ENCODE measurements around the gene MED26. TPM values are rescaled to one million over a fixed set of nuclear protein-coding genes. Genes with fewer than 3 reads are reported as not detected.
A peak's percentile ranks its signal among the peaks of the same experiment; 100 is the strongest.

Gene MED26
- total and polyA plus RNA-seq, 2 experiments from 2014 or later, result 9.1 to 14.2 TPM

DNA sequence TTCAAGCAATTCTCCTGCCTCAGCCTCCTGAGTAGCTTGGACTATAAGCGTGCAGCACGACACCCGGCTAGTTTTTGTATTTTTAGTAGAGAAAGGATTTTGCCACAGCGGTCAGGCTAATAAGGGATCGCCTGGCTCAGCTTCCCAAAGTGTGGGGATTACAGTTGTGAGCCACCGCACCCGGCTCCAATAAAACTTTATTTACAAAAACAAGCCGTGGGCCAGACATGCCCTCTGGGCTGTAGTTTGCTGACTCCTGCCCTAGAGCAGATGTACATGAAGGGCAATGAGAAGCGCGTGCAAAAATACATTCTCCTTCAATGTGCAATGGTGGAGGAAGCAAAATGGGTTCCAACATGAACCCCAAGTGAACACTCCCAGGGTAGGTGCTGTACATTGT, 13.7 kb upstream of the MED26 start:
- DNase-seq (ENCODE audit: low read depth in 1 of 2, low spot score in 1 of 2), result no peak
- Histone ChIP-seq H3K4me3 (no peak overlapping the region), H3K36me3 (peaks cover 27% of the 10 kb centered on the region), H3K27ac (no peak overlapping the region), H3K9me3 (ENCODE audit: low read depth) (no peaks in the 10 kb centered on the region), H3K27me3 (no peaks in the 10 kb centered on the region), H3K4me1 (ENCODE audit: low read depth) (no peaks in the 10 kb centered on the region)
- TF ChIP-seq, protein P1, sequence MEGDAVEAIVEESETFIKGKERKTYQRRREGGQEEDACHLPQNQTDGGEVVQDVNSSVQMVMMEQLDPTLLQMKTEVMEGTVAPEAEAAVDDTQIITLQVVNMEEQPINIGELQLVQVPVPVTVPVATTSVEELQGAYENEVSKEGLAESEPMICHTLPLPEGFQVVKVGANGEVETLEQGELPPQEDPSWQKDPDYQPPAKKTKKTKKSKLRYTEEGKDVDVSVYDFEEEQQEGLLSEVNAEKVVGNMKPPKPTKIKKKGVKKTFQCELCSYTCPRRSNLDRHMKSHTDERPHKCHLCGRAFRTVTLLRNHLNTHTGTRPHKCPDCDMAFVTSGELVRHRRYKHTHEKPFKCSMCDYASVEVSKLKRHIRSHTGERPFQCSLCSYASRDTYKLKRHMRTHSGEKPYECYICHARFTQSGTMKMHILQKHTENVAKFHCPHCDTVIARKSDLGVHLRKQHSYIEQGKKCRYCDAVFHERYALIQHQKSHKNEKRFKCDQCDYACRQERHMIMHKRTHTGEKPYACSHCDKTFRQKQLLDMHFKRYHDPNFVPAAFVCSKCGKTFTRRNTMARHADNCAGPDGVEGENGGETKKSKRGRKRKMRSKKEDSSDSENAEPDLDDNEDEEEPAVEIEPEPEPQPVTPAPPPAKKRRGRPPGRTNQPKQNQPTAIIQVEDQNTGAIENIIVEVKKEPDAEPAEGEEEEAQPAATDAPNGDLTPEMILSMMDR (IDR thresholded peaks at IDR 0.05; ENCODE audit: low read depth, low read length), result no peak

DNA sequence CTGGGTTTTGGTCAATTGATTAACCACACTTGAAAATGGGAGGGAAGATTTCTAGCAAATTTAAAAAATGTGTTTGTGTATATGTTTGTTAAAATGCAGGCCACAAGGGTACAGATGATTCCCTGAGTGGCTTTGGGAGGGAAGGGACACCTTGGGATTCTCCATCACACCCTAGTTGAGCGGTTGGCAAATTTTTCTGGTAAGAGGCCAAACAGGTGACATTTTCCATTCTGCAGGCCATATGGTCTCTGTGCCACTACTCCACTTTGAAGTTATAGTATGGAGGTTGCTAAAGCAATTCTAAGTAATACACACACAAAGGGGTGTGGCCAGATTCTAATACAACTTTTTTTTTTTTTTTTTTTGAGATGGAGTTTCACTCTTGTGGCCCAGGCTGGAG, 12.9 kb upstream of the MED26 start:
- Histone ChIP-seq H3K27me3 (no peaks in the 10 kb centered on the region), H3K4me3 (no peak overlapping the region), H3K9me3 (ENCODE audit: low read depth) (no peaks in the 10 kb centered on the region), H3K36me3 (peaks cover 20% of the 10 kb centered on the region), H3K4me1 (ENCODE audit: low read depth) (no peaks in the 10 kb centered on the region), H3K27ac (no peak overlapping the region)
- TF ChIP-seq, protein P1 (IDR thresholded peaks at IDR 0.05; ENCODE audit: low read depth, low read length), result no peak
- DNase-seq (ENCODE audit: low read depth in 1 of 2, low spot score in 1 of 2), result no peak

DNA sequence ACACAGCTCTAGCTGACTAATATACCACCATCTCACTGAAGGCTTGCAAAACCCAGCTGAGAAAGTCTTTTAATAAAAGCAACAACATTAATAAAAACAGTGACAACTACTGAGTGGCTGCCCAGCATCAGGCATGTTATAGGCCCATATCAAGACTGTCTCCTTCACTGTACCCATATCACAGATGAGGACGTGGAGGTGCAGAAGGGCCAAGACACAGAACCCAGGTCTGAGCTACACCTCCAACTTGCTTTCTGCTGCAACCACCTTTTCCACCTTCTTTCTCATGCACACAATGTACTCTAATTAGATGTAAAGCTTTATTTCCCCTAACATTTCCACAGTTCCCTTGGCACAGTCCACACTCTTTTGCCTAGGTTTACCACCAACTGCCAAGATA, 10.7 kb upstream of the MED26 start:
- Histone ChIP-seq H3K27me3 (no peaks in the 10 kb centered on the region), H3K27ac (no peak overlapping the region), H3K9me3 (ENCODE audit: low read depth) (no peaks in the 10 kb centered on the region), H3K4me3 (no peak overlapping the region), H3K4me1 (ENCODE audit: low read depth) (no peaks in the 10 kb centered on the region), H3K36me3 (peaks cover 14% of the 10 kb centered on the region)
- TF ChIP-seq, protein P1 (IDR thresholded peaks at IDR 0.05; ENCODE audit: low read depth, low read length), result no peak
- no peak for DNase-seq (ENCODE audit: low read depth in 1 of 2, low spot score in 1 of 2)

DNA sequence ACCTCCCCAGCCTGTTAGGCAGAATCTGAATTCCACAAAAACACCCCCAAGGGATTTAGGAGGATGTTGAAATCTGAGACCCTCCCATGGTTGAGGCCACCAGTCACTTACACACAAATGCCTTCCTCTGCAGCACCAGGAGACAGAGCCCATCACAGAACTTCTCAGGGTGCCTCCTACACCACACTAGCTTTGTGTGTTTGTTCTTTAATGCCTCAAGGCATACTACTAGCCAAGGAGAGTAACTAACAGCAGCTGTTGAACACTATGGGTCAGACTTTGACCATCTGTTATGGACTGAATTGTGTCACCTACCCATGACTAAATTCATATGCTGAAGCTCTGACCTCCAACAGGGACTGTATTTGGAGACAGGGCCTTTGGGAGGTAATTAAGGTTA, 9.5 kb upstream of the MED26 start:
- no peak for DNase-seq (ENCODE audit: low read depth in 1 of 2, low spot score in 1 of 2)
- H3K4me3 ChIP-seq, result no peak overlapping the region
- H3K27ac ChIP-seq, result no peak overlapping the region
- no peaks in the 10 kb centered on the region for H3K27me3 ChIP-seq
- no peaks in the 10 kb centered on the region for H3K4me1 ChIP-seq (ENCODE audit: low read depth)
- peaks cover 18% of the 10 kb centered on the region for H3K36me3 ChIP-seq
- no peaks in the 10 kb centered on the region for H3K9me3 ChIP-seq (ENCODE audit: low read depth)
- TF ChIP-seq, protein P1 (IDR thresholded peaks at IDR 0.05; ENCODE audit: low read depth, low read length), result no peak

DNA sequence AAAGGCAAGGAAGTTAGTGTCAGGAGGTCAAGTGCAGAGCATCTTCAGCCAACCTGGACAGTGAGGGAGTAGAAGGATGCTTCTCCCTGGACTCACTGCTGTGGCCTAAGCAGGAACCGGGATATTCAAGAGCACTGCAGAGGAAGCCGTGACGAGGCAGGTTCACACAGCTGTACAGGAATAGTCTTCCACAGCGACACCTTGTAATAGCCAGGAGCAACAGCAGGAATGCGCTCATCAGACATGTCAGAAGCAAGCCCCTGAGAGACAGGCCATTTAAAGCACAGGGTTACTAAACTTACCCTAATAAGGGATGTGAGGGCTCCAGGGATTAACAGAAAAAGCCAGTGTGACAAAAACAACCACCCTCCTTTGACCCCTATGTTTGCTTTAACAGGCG, 3.5 kb upstream of the MED26 start:
- DNase-seq (ENCODE audit: low read depth in 1 of 2, low spot score in 1 of 2), result no peak
- peak overlapping the region; percentile 4 for H3K27ac ChIP-seq
- TF ChIP-seq, protein P1 (IDR thresholded peaks at IDR 0.05; ENCODE audit: low read depth, low read length), result no peak
- peaks cover 4% of the 10 kb centered on the region for H3K36me3 ChIP-seq
- H3K27me3 ChIP-seq, result no peaks in the 10 kb centered on the region
- H3K4me1 ChIP-seq (ENCODE audit: low read depth), result peaks cover 10% of the 10 kb centered on the region
- no peak overlapping the region for H3K4me3 ChIP-seq
- no peaks in the 10 kb centered on the region for H3K9me3 ChIP-seq (ENCODE audit: low read depth)
